Lung (tissue), 16 donors: ENCODE data around the gene PSMB11. TPM values are rescaled to one million over a fixed set of nuclear protein-coding genes. Genes with fewer than 3 reads are reported as not detected.
A peak's percentile ranks its signal among the peaks of the same experiment; 100 is the strongest.

ENCODE experiments used
- ATAC-seq: fragments of 200-7000 bp; cut with Tn5 transposase; one replicate; pipeline ENCODE4 v1.9.1; 2020; ENCODE audit warnings: moderate number of reproducible peaks; ENCODE audit not compliant: insufficient read depth, low FRiP score
- DNase-seq, 3 donors: peaks; one replicate each; pipeline ENCODE4 v3.0.0-alpha.2; 2013 to 2017
- H3K27ac ChIP-seq, 2 donors: one replicate each; pipeline ENCODE4 v1.5.1; 2013; ENCODE audit warnings: mild to moderate bottlenecking in 2 of 2, moderate library complexity in 2 of 2, control low read depth in 1 of 2, inconsistent platforms in 1 of 2, low read depth in 1 of 2, low read length in 1 of 2
- H3K27me3 ChIP-seq, 3 donors: one replicate each; pipeline ENCODE4 v1.5.1; 2013; ENCODE audit warnings: low read length in 2 of 3; ENCODE audit not compliant: control insufficient read depth in 3 of 3, insufficient read depth in 3 of 3
- H3K36me3 ChIP-seq, 4 donors: one replicate each; pipeline ENCODE4 v1.5.1; 2013; ENCODE audit warnings: low read length in 4 of 4, mild to moderate bottlenecking in 1 of 4, moderate library complexity in 1 of 4; ENCODE audit not compliant: control insufficient read depth in 4 of 4, insufficient read depth in 4 of 4
- H3K4me1 ChIP-seq, 5 donors: one replicate each; pipeline ENCODE4 v1.5.1; 2013; ENCODE audit warnings: low read length in 5 of 5, mild to moderate bottlenecking in 2 of 5, moderate library complexity in 1 of 5; ENCODE audit not compliant: control insufficient read depth in 5 of 5, insufficient read depth in 5 of 5
- H3K4me3 ChIP-seq: one replicate; pipeline ENCODE4 v1.5.1; 2013; ENCODE audit warnings: mild to moderate bottlenecking, control low read depth, moderate library complexity
- H3K9ac ChIP-seq, 2 donors: one replicate each; pipeline ENCODE4 v1.5.1; 2013; ENCODE audit warnings: low read length in 2 of 2, control low read depth in 1 of 2; ENCODE audit not compliant: insufficient read depth in 1 of 2
- H3K9me3 ChIP-seq, 4 donors: one replicate each; pipeline ENCODE4 v1.5.1; 2013; ENCODE audit warnings: low read length in 3 of 4, mild to moderate bottlenecking in 1 of 4, moderate library complexity in 1 of 4; ENCODE audit not compliant: control insufficient read depth in 4 of 4, insufficient read depth in 3 of 4
- WGBS, 2 donors: extraction: QIAGEN DNeasy Blood & Tissue Kit; methylation state at CpG; one replicate each; pipeline ENCODE4 v1.1.7; 2013; 5-methylcytosine and 5-hydroxymethylcytosine counted together
- long read RNA-seq, 5 donors: transcript quantifications; one replicate each; lab custom pipeline, GENCODE V29; 2026
- polyA plus RNA-seq, 2 donors: library from polyadenylated mRNA; stranded (reverse); fragments of 200-250 nt; gene quantifications; one replicate each; pipeline ENCODE4 v1.2.1, GENCODE V29; 2013
- total RNA-seq, 2 donors: library from RNA; depleted of rRNA in 1 of 2; stranded (reverse); fragments of >200 nt in 1 of 2; gene quantifications; one replicate each; pipeline ENCODE4 v1.2.1, GENCODE V29; 2014 to 2021
- TF ChIP-seq, protein P1 (sequence below): IDR thresholded peaks from 2 replicates; pipeline ENCODE4 v1.5.1; 2012; ENCODE audit warnings: mild to moderate bottlenecking; ENCODE audit errors: control extremely low read depth, extremely low read depth
- donor health status: control.
- donor health status: control.
- donor health status: Bipolar disorder and iron deficiency.
- donor health status: healthy.
- donor health status: DM: yes; HTN: yes; CAD: no.

PSMB11 gene, protein sequence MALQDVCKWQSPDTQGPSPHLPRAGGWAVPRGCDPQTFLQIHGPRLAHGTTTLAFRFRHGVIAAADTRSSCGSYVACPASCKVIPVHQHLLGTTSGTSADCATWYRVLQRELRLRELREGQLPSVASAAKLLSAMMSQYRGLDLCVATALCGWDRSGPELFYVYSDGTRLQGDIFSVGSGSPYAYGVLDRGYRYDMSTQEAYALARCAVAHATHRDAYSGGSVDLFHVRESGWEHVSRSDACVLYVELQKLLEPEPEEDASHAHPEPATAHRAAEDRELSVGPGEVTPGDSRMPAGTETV
- total RNA-seq, result not detected
- polyA plus RNA-seq, result not detected
- long read RNA-seq, donor 1, result 0 reads
- long read RNA-seq, donor 2, result 0 reads
- long read RNA-seq, donor 3, result 0 reads
- long read RNA-seq, donor 4, result 0 reads
- long read RNA-seq, donor 5, result 0 reads

DNA sequence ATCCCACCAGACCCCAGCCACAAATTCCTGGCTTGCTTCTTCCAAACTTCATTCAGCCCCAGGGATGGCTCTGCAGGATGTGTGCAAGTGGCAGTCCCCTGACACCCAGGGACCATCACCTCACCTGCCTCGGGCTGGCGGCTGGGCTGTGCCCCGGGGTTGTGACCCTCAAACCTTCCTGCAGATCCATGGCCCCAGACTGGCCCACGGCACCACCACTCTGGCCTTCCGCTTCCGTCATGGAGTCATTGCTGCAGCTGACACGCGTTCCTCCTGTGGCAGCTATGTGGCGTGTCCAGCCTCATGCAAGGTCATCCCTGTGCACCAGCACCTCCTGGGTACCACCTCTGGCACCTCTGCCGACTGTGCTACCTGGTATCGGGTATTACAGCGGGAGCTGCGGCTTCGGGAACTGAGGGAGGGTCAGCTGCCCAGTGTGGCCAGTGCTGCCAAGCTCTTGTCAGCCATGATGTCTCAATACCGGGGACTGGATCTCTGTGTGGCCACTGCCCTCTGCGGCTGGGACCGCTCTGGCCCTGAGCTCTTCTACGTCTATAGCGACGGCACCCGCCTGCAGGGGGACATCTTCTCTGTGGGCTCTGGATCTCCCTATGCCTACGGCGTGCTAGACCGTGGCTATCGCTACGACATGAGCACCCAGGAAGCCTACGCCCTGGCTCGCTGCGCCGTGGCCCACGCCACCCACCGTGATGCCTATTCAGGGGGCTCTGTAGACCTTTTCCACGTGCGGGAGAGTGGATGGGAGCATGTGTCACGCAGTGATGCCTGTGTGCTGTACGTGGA, at the start of gene PSMB11:
Gene PSMB11 (plus strand): TSS at position 51 of the 804 bp plus-strand sequence. CDS start 14 bp downstream, at position 65.
- no peaks in the 10 kb centered on the region for H3K9me3 ChIP-seq
- no peaks in the 10 kb centered on the region for H3K36me3 ChIP-seq
- no peak for DNase-seq
- no peaks in the 10 kb centered on the region for H3K27me3 ChIP-seq
- TF ChIP-seq, protein P1, sequence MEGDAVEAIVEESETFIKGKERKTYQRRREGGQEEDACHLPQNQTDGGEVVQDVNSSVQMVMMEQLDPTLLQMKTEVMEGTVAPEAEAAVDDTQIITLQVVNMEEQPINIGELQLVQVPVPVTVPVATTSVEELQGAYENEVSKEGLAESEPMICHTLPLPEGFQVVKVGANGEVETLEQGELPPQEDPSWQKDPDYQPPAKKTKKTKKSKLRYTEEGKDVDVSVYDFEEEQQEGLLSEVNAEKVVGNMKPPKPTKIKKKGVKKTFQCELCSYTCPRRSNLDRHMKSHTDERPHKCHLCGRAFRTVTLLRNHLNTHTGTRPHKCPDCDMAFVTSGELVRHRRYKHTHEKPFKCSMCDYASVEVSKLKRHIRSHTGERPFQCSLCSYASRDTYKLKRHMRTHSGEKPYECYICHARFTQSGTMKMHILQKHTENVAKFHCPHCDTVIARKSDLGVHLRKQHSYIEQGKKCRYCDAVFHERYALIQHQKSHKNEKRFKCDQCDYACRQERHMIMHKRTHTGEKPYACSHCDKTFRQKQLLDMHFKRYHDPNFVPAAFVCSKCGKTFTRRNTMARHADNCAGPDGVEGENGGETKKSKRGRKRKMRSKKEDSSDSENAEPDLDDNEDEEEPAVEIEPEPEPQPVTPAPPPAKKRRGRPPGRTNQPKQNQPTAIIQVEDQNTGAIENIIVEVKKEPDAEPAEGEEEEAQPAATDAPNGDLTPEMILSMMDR, result no peak
- peaks cover 0 to 13% (median 10%) of the 10 kb centered on the region in 5 donors for H3K4me1 ChIP-seq
- H3K9ac ChIP-seq, result no peak within 1 kb of the TSS
- ATAC-seq, result no peak
- H3K27ac ChIP-seq, result no peak within 1 kb of the TSS
- no peak within 1 kb of the TSS for H3K4me3 ChIP-seq
- 95 to 96% methylated on average over 36 of the region's 36 CpGs for WGBS, 2 donors

DNA sequence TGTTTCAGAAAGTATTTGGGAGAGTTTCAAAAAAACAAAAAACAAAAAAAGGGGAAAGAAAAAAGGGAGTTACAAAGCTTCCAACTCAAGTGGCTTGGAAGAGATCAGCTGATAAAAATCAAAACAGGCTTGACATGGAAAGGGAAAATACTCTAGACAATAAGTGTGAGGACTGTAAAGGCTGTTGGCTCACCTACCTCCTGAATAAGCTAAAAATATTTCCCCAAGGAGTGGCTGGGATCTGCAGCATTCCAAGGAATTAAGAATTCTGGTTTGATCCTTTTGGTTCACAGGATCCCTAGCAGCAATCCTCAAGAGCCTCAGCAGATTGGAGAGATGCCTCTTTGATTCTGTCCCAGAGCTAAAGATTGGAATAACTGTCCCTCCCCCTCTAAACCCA, 48.5 kb upstream of the PSMB11 start:
- ATAC-seq (no peak), DNase-seq (no peak)
- Histone ChIP-seq H3K4me1 (peaks cover 0 to 8% (median 4%) of the 10 kb centered on the region in 5 donors), H3K27ac (no peak overlapping the region), H3K9ac (no peak overlapping the region), H3K4me3 (no peak overlapping the region), H3K27me3 (no peaks in the 10 kb centered on the region), H3K9me3 (no peaks in the 10 kb centered on the region), H3K36me3 (peaks cover 0 to 8% (median 4%) of the 10 kb centered on the region in 4 donors)
- TF ChIP-seq, protein P1, result no peak

DNA sequence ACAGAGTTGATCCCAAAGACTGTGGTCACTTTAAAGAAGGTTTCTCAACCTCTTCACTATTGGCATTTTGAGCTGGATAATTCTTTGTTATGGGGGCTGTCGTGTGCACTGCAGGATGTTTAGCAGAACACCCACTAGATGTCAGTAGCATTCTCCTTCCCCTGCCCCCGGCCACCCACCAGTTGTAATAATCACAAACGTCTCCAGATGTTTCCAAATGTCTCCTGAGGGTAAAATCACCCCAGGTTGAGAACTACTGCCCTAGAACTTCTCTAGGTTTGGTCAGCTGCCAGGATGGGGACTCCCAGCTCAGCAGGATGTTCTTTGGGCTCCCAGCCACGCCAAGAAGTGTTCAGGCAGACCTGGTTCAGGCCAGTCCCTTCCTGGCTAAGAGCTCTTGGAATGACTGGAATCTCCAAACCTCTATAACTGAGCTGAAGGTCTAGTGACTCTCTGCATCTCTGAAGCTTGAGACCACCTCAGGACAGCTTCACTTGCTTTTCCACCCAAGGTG, 47.2 kb upstream of the PSMB11 start:
- no peak overlapping the region for H3K9ac ChIP-seq
- peaks cover 1 to 12% (median 3%) of the 10 kb centered on the region in 4 donors for H3K36me3 ChIP-seq
- peaks cover 0 to 8% (median 4%) of the 10 kb centered on the region in 5 donors for H3K4me1 ChIP-seq
- TF ChIP-seq, protein P1, result peak; percentile 28
- no peaks in the 10 kb centered on the region for H3K27me3 ChIP-seq
- no peak overlapping the region for H3K4me3 ChIP-seq
- ATAC-seq (no peak), DNase-seq (peak; percentile 66 to 78 (median 77))
- H3K27ac ChIP-seq, result no peak overlapping the region
- no peaks in the 10 kb centered on the region for H3K9me3 ChIP-seq
- 9 to 16% methylated on average over 4 of the region's 4 CpGs for WGBS, 2 donors
